ENCODE measurements around the gene KATNAL2.

- TF ChIP-seq CTCF (IDR thresholded peaks at IDR 0.05) (no peak), FOXS1 (CRISPR knock-in tag; IDR thresholded peaks at IDR 0.05) (no peak), NR3C1 (IDR thresholded peaks at IDR 0.05) (no peak), CHD2 (IDR thresholded peaks at IDR 0.05; ENCODE audit: low read length, partially characterized antibody) (no peak)
Measured at GRCh38 chr18:46868169-46868921, 49.1 kb upstream of the KATNAL2 start.

Measured in A549 (cell line).